ENCODE data around the gene DNAH9.

Gene DNAH9

DNA sequence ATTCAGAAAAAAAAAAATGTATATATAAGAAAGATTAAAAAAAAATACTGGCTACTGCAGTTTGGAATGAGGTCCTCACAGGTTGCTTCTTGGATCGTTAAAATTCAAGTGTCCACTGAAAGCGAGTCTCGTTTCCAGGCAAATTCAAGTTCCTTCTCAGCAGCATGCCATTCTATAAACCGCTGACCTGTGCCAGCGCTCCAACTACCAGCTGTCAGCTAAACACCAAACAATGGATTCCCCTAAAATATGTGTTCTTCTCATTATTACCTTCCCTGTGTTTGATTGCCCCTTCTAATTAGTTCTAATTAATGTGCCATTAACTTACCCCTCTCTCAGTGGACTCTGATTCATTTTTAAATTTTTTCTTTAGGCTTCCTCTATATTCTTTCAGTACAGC is 92.4 kb downstream of the DNAH9 start:
- Histone ChIP-seq H3K27me3 (ENCODE audit: control insufficient read depth, insufficient read depth, low read length) (no peaks in the 10 kb centered on the region), H3K9ac (ENCODE audit: low read length) (no peak overlapping the region), H3K9me3 (ENCODE audit: control insufficient read depth, low read depth, low read length) (no peaks in the 10 kb centered on the region), H3K27ac (ENCODE audit: low read length) (no peak overlapping the region), H3K4me3 (ENCODE audit: low read length) (no peak overlapping the region), H3K36me3 (ENCODE audit: control insufficient read depth, low read depth, low read length) (no peaks in the 10 kb centered on the region), H3K4me1 (ENCODE audit: control insufficient read depth, low read depth, low read length) (no peaks in the 10 kb centered on the region)

DNA sequence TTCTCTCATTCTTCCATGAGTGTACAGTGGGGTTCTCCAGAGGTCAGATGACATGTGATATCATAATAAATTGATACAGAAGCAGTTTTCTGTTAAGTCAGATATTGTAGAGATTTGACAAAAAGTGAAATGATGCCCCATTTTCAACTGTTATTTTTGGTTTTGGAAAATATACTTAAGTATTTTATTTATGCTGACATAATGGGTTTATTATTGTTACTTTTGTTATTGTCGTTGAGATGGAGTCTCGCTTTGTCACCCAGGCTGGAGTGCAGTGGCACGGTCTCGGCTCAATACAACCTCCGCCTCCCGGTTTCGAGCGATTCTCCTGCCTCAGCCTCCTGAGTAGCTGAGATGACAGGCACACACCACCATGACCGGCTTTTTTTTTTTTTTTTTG is 94.4 kb downstream of the DNAH9 start:
- H3K9me3 ChIP-seq (ENCODE audit: control insufficient read depth, low read depth, low read length) = no peaks in the 10 kb centered on the region
- H3K36me3 ChIP-seq (ENCODE audit: control insufficient read depth, low read depth, low read length) = no peaks in the 10 kb centered on the region
- no peak overlapping the region for H3K27ac ChIP-seq (ENCODE audit: low read length)
- H3K9ac ChIP-seq (ENCODE audit: low read length) = no peak overlapping the region
- H3K27me3 ChIP-seq (ENCODE audit: control insufficient read depth, insufficient read depth, low read length) = no peaks in the 10 kb centered on the region
- H3K4me1 ChIP-seq (ENCODE audit: control insufficient read depth, low read depth, low read length) = no peaks in the 10 kb centered on the region
- H3K4me3 ChIP-seq (ENCODE audit: low read length) = no peak overlapping the region

DNA sequence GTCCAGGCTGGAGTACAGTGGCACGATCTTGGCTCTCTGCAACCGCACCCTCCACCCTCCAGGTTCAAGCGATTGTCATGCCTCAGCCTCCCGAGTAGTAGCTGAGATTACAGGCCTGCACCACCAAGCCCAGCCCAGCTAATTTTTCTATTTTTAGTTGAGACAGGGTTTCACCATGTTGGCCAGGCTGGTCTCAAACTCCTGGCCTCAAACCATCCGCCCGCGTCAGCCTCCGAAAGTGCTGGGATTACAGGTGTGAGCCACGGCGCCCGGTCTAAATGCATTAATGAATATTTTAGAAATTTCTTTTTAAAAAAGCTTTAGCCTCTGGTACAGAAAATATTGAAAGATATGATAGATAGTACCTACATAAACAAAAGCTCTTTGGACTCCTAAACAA is 95.0 kb downstream of the DNAH9 start:
- Histone ChIP-seq H3K9ac (ENCODE audit: low read length) (no peak overlapping the region), H3K4me3 (ENCODE audit: low read length) (no peak overlapping the region), H3K9me3 (ENCODE audit: control insufficient read depth, low read depth, low read length) (no peaks in the 10 kb centered on the region), H3K27me3 (ENCODE audit: control insufficient read depth, insufficient read depth, low read length) (no peaks in the 10 kb centered on the region), H3K4me1 (ENCODE audit: control insufficient read depth, low read depth, low read length) (no peaks in the 10 kb centered on the region), H3K27ac (ENCODE audit: low read length) (no peak overlapping the region), H3K36me3 (ENCODE audit: control insufficient read depth, low read depth, low read length) (no peaks in the 10 kb centered on the region)

DNA sequence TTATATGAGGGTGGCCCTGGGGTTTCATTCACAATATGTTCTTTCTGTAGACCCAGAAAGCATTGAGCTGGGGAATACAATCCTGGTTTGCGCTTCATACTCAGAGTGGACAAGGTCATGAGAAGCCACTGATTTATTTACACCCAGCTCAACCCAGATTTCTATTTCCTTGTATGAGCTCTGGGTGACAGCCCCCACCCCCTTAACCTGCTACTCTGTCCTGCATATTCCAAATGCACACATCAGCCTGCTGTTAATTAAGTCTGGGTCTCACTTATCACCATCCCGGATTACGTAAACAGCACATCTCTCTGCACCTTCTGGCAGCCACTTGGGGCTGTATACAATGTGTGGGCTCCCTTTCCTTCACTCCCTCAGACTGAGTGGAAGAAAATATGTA is 102.4 kb downstream of the DNAH9 start:
- H3K4me3 ChIP-seq (ENCODE audit: low read length) = no peak overlapping the region
- no peaks in the 10 kb centered on the region for H3K9me3 ChIP-seq (ENCODE audit: control insufficient read depth, low read depth, low read length)
- no peaks in the 10 kb centered on the region for H3K36me3 ChIP-seq (ENCODE audit: control insufficient read depth, low read depth, low read length)
- no peak overlapping the region for H3K9ac ChIP-seq (ENCODE audit: low read length)
- no peaks in the 10 kb centered on the region for H3K27me3 ChIP-seq (ENCODE audit: control insufficient read depth, insufficient read depth, low read length)
- no peaks in the 10 kb centered on the region for H3K4me1 ChIP-seq (ENCODE audit: control insufficient read depth, low read depth, low read length)
- H3K27ac ChIP-seq (ENCODE audit: low read length) = no peak overlapping the region

DNA sequence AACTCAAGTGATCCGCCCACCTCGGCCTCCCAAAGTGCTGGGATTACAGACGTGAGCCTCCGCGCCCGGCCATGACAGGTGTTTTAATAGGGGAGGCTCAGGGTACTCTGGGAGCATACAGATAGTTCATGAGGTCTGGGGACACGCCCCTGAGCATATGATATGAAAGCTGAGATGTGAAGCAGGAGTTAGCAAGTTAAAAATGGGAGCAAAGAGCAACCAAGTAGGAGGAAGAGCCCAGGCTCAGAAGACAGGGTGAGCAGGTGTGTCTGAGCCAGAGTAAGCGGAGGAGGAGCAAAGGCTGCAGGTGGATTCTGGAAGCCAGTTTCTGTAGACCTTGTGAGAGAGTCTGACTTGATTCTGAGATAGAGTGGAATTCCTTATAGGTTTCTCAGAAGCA is 103.6 kb downstream of the DNAH9 start:
- H3K4me1 ChIP-seq (ENCODE audit: control insufficient read depth, low read depth, low read length) = no peaks in the 10 kb centered on the region
- H3K36me3 ChIP-seq (ENCODE audit: control insufficient read depth, low read depth, low read length) = no peaks in the 10 kb centered on the region
- no peak overlapping the region for H3K27ac ChIP-seq (ENCODE audit: low read length)
- H3K4me3 ChIP-seq (ENCODE audit: low read length) = no peak overlapping the region
- no peaks in the 10 kb centered on the region for H3K9me3 ChIP-seq (ENCODE audit: control insufficient read depth, low read depth, low read length)
- no peak overlapping the region for H3K9ac ChIP-seq (ENCODE audit: low read length)
- H3K27me3 ChIP-seq (ENCODE audit: control insufficient read depth, insufficient read depth, low read length) = no peaks in the 10 kb centered on the region

DNA sequence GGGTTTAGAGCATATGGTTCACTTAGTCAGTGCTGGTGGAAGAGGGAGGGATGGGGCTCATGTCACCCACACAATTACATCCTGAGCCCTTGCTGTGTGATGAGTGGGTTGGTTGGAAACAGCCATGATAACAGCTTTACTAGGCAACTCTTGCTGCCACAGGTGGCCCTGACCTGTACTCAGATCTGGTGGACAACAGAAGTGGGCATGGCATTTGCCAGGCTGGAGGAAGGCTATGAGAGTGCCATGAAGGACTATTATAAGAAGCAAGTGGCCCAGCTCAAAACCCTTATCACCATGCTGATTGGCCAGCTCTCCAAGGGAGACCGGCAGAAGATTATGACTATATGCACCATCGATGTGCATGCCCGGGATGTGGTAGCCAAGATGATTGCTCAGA is 105.8 kb downstream of the DNAH9 start:
- no peaks in the 10 kb centered on the region for H3K9me3 ChIP-seq (ENCODE audit: control insufficient read depth, low read depth, low read length)
- H3K4me3 ChIP-seq (ENCODE audit: low read length) = no peak overlapping the region
- no peak overlapping the region for H3K27ac ChIP-seq (ENCODE audit: low read length)
- H3K36me3 ChIP-seq (ENCODE audit: control insufficient read depth, low read depth, low read length) = no peaks in the 10 kb centered on the region
- no peak overlapping the region for H3K9ac ChIP-seq (ENCODE audit: low read length)
- no peaks in the 10 kb centered on the region for H3K27me3 ChIP-seq (ENCODE audit: control insufficient read depth, insufficient read depth, low read length)
- H3K4me1 ChIP-seq (ENCODE audit: control insufficient read depth, low read depth, low read length) = peaks cover 4% of the 10 kb centered on the region

DNA sequence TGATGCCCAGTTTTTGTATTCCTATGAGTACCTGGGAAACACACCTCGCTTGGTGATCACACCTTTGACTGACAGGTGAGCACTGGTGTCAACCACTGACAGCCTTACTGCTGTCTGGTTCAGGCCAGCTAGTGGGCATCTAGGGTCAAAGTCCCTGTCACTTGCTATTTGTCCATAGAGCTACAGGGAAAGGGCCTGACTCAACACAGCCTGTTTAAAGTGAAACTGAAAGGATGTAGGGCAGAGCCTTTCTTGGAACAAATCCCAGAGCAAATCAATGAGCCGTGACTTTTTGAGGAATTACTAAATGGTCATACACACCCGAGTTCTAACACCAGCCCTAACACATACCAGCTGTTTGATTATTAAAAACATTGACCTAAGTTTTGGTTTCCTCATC is 106.8 kb downstream of the DNAH9 start:
- Histone ChIP-seq H3K9me3 (ENCODE audit: control insufficient read depth, low read depth, low read length) (no peaks in the 10 kb centered on the region), H3K36me3 (ENCODE audit: control insufficient read depth, low read depth, low read length) (no peaks in the 10 kb centered on the region), H3K4me3 (ENCODE audit: low read length) (no peak overlapping the region), H3K27ac (ENCODE audit: low read length) (no peak overlapping the region), H3K4me1 (ENCODE audit: control insufficient read depth, low read depth, low read length) (peaks cover 4% of the 10 kb centered on the region), H3K27me3 (ENCODE audit: control insufficient read depth, insufficient read depth, low read length) (no peaks in the 10 kb centered on the region), H3K9ac (ENCODE audit: low read length) (no peak overlapping the region)

DNA sequence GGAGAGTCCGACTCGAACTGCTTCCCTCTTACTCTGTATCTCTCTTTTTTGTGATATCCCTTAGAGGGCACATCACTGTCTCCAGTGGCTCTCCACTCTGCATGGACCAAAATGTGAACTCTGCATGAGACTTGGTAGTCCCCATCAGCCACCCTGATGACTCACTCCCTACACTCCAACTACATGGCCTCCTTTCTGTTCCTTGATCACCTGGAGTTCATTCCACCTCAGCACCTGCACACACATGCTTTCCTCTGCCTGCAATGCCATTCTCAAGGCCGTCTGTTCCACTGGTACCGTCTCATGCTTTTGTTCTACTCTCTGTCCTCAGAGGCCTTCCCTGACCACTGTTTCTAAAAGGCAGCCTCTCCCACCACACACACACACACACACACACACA is 109.3 kb downstream of the DNAH9 start:
- H3K9me3 ChIP-seq (ENCODE audit: control insufficient read depth, low read depth, low read length) = no peaks in the 10 kb centered on the region
- H3K4me1 ChIP-seq (ENCODE audit: control insufficient read depth, low read depth, low read length) = peaks cover 4% of the 10 kb centered on the region
- no peak overlapping the region for H3K9ac ChIP-seq (ENCODE audit: low read length)
- no peak overlapping the region for H3K4me3 ChIP-seq (ENCODE audit: low read length)
- H3K27me3 ChIP-seq (ENCODE audit: control insufficient read depth, insufficient read depth, low read length) = no peaks in the 10 kb centered on the region
- H3K36me3 ChIP-seq (ENCODE audit: control insufficient read depth, low read depth, low read length) = no peaks in the 10 kb centered on the region
- no peak overlapping the region for H3K27ac ChIP-seq (ENCODE audit: low read length)

DNA sequence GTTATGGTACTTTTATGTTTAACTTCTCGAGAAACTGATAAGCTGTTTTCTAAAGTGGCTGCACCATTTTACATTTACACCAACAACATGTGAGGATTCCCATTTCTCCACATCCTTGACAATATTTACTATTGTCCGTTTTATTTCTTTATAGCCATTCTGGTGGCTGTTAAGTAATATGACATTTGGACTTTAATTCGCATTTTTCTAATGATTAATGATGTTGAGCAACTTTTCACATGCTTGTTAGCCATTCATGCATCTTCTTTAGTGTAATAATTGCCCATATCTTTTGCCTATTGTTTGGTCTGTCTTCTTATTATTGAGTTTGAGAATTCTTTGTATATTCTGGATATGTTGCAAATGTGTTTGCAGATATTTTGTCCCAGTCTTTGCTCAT is 114.2 kb downstream of the DNAH9 start:
- Histone ChIP-seq H3K27ac (ENCODE audit: low read length) (no peak overlapping the region), H3K4me1 (ENCODE audit: control insufficient read depth, low read depth, low read length) (peaks cover 4% of the 10 kb centered on the region), H3K4me3 (ENCODE audit: low read length) (no peak overlapping the region), H3K36me3 (ENCODE audit: control insufficient read depth, low read depth, low read length) (no peaks in the 10 kb centered on the region), H3K9me3 (ENCODE audit: control insufficient read depth, low read depth, low read length) (no peaks in the 10 kb centered on the region), H3K9ac (ENCODE audit: low read length) (no peak overlapping the region), H3K27me3 (ENCODE audit: control insufficient read depth, insufficient read depth, low read length) (no peaks in the 10 kb centered on the region)

DNA sequence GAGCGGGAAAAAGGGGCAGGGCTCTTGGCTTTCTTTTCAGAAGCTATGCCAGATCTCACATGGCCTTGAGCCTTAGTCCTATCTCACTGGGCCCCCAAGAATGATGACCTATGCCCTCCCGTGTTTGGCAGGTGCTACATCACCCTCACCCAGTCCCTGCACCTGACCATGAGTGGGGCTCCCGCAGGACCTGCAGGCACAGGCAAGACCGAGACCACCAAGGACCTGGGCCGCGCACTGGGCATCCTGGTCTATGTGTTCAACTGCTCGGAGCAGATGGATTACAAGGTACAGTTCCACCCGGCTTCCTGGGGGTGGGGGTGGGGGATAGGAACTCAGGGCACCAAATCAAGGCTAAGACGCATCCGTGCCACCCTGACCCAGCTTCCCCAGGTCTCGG is 120.9 kb downstream of the DNAH9 start:
- Histone ChIP-seq H3K4me3 (ENCODE audit: low read length) (no peak overlapping the region), H3K9me3 (ENCODE audit: control insufficient read depth, low read depth, low read length) (no peaks in the 10 kb centered on the region), H3K27me3 (ENCODE audit: control insufficient read depth, insufficient read depth, low read length) (no peaks in the 10 kb centered on the region), H3K9ac (ENCODE audit: low read length) (no peak overlapping the region), H3K4me1 (ENCODE audit: control insufficient read depth, low read depth, low read length) (no peaks in the 10 kb centered on the region), H3K27ac (ENCODE audit: low read length) (no peak overlapping the region), H3K36me3 (ENCODE audit: control insufficient read depth, low read depth, low read length) (no peaks in the 10 kb centered on the region)

DNA sequence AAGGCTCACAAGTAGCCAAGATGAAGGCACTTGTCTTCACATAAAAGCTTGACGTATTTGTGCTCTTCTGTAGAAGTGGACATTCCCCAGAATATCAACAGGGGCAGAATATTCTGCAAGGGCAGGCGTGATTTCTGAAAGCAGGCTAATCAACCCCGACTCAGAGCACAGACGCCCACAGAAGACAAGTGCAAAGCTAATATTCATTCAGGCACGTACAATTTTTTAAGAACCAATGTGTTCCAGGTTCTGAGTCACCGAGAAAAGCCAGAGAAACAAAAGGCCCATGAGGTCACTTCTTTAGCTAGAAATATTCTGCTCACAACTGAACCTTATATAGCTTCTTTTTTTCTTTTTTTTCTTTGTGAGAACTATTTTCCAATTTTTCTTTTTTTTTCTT is 121.6 kb downstream of the DNAH9 start:
- H3K27me3 ChIP-seq (ENCODE audit: control insufficient read depth, insufficient read depth, low read length) = no peaks in the 10 kb centered on the region
- H3K4me3 ChIP-seq (ENCODE audit: low read length) = no peak overlapping the region

DNA sequence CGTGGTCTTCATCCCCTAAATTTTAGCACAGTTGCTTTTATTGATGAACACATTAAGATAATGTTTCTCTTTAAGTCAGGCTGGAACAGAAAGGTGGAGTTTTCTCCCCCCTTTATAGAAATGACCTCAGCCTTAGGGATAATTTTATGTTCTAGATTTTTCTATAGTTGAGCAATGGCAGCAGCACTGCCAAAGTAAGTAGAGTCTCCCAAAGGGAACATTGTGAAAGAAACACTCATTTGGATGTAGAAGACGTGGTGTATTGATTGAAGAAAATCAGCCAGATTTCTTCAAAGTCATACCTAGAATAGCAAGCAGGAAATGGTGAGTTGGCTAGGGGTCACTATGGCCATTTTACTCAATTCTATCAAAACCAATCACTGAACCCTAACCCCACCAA is 122.5 kb downstream of the DNAH9 start:
- H3K4me1 ChIP-seq (ENCODE audit: control insufficient read depth, low read depth, low read length) = no peaks in the 10 kb centered on the region
- H3K36me3 ChIP-seq (ENCODE audit: control insufficient read depth, low read depth, low read length) = no peaks in the 10 kb centered on the region
- H3K27ac ChIP-seq (ENCODE audit: low read length) = no peak overlapping the region
- H3K9me3 ChIP-seq (ENCODE audit: control insufficient read depth, low read depth, low read length) = no peaks in the 10 kb centered on the region
- no peak overlapping the region for H3K9ac ChIP-seq (ENCODE audit: low read length)
- H3K27me3 ChIP-seq (ENCODE audit: control insufficient read depth, insufficient read depth, low read length) = no peaks in the 10 kb centered on the region
- H3K4me3 ChIP-seq (ENCODE audit: low read length) = no peak overlapping the region

More for the DNA sequence above, 121.6 kb downstream of the DNAH9 start:
- Histone ChIP-seq H3K27ac (ENCODE audit: low read length) (no peak overlapping the region), H3K36me3 (ENCODE audit: control insufficient read depth, low read depth, low read length) (no peaks in the 10 kb centered on the region), H3K4me1 (ENCODE audit: control insufficient read depth, low read depth, low read length) (no peaks in the 10 kb centered on the region), H3K9ac (ENCODE audit: low read length) (no peak overlapping the region), H3K9me3 (ENCODE audit: control insufficient read depth, low read depth, low read length) (no peaks in the 10 kb centered on the region)

DNA sequence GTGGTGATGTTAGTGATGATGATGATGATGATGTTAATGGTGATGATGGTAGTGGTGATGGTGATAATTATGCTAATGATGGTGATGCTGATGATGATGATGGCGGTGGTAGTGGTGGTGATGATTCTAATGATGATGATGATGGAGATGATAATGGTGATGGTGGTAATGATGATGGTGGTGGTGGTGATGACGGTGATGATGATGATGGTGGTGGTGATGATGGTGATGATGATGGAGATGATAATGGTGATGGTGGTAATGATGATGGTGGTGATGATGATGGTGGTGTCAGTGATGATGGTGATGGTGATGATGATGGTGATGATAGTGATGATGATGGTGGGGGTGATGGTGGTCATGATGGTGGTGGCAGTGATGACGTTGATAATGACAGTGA is 132.5 kb downstream of the DNAH9 start:
- peaks cover 14% of the 10 kb centered on the region for H3K4me1 ChIP-seq (ENCODE audit: control insufficient read depth, low read depth, low read length)
- H3K9ac ChIP-seq (ENCODE audit: low read length) = no peak overlapping the region
- no peak overlapping the region for H3K27ac ChIP-seq (ENCODE audit: low read length)
- no peaks in the 10 kb centered on the region for H3K27me3 ChIP-seq (ENCODE audit: control insufficient read depth, insufficient read depth, low read length)
- no peaks in the 10 kb centered on the region for H3K36me3 ChIP-seq (ENCODE audit: control insufficient read depth, low read depth, low read length)
- no peak overlapping the region for H3K4me3 ChIP-seq (ENCODE audit: low read length)
- no peaks in the 10 kb centered on the region for H3K9me3 ChIP-seq (ENCODE audit: control insufficient read depth, low read depth, low read length)
